ENCODE results near the gene CHAT.

DNA sequence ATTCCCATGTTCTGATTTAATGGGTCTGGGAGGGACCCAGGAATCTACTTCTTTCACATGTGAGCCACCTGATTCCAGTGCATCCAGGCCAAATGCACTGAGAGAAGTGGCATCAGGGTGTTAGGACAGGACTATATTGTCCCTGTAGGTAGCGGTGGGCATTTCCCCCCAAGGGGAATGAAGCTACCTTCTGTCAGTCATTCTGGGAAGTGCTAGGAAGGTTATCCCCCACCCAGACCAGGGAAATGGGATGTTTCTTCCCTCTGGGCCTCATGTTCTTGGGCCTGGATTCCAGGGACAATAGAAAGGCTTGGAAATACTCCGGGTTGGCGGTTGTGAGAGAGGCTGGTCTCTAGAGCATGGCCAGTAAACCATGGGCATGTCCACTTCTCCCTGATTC lies 86.4 kb downstream of the CHAT start:
- TF ChIP-seq POLR2A (IDR thresholded peaks at IDR 0.05; ENCODE audit: low read depth, low read length) (no peak), TAF1 (IDR thresholded peaks at IDR 0.05; ENCODE audit: borderline replicate concordance, low read depth, low read length) (no peak), POLR2AphosphoS5 (IDR thresholded peaks at IDR 0.05; ENCODE audit: low read depth, low read length) (no peak)

All from GM12892 (cell line).